Activated B cell treated with CpG ODN at 0.5 μM for 24 hours (primary cell): ENCODE results near the gene CNOT2. TPM values are rescaled to one million over a fixed set of nuclear protein-coding genes. Genes with fewer than 3 reads are reported as not detected.

Experiments used
- ATAC-seq: fragments of 200-7000 bp; cut with Tn5 transposase; one replicate; pipeline ENCODE4 v1.10.0; 2021; ENCODE audit warnings: low read depth, mild to moderate bottlenecking, moderate library complexity
- CTCF ChIA-PET: fragments of 350-600 bp; sonication (Branson Sonifier 250); formaldehyde crosslinking; loops from one replicate; lab custom pipeline; 2021; ENCODE audit warnings: antibody characterized with exemption; lab: Charles Lee
- POLR2A ChIA-PET: fragments of 350-600 bp; sonication (Branson Sonifier 250); formaldehyde crosslinking; loops from one replicate; lab custom pipeline; 2021; ENCODE audit warnings: antibody characterized with exemption; lab: Charles Lee
- DNase-seq: peaks from one replicate; pipeline ENCODE4 v3.0.0; 2022
- H3K27ac Mint-ChIP-seq: one replicate; pipeline ENCODE4 v1.8.0; 2020; ENCODE audit warnings: mixed read lengths
- H3K27me3 Mint-ChIP-seq: one replicate; pipeline ENCODE4 v1.8.0; 2021; ENCODE audit warnings: mixed read lengths
- H3K36me3 Mint-ChIP-seq: one replicate; pipeline ENCODE4 v1.8.0; 2021; ENCODE audit warnings: low read depth, mixed read lengths
- H3K4me1 Mint-ChIP-seq: one replicate; pipeline ENCODE4 v1.8.0; 2021; ENCODE audit warnings: mixed read lengths
- H3K4me3 Mint-ChIP-seq: one replicate; pipeline ENCODE4 v1.8.0; 2020; ENCODE audit warnings: mild to moderate bottlenecking, mixed read lengths
- H3K9me3 Mint-ChIP-seq: one replicate; pipeline ENCODE4 v1.8.0; 2020; ENCODE audit warnings: mixed read lengths
- CTCF ChIP-seq: fragments of 200-600 bp; IDR thresholded peaks from one replicate; pipeline ENCODE4 v1.8.0; 2022; ENCODE audit warnings: antibody characterized with exemption, mild to moderate bottlenecking
- intact Hi-C: fragments of 100-400 bp; cut with micrococcal nuclease; formaldehyde crosslinking; loops from one replicate; pipeline ENCODE4 v1.15.1; 2024
- total RNA-seq: library from RNA; stranded (reverse); gene quantifications from 2 replicates; pipeline ENCODE4 v1.2.3, GENCODE V29; 2022

Gene CNOT2
- total RNA-seq, 1 donor from 2014 or later, result 98.1 TPM

GRCh38 chr12:70307868-70308267 is 64.6 kb downstream of the CNOT2 start:
- no peaks in the 10 kb centered on the region for H3K9me3 Mint-ChIP-seq
- no peak overlapping the region for H3K27ac Mint-ChIP-seq
- ATAC-seq (no peak), DNase-seq (no peak)
- no peak for TF ChIP-seq CTCF
- no peaks in the 10 kb centered on the region for H3K27me3 Mint-ChIP-seq
- peaks cover 50% of the 10 kb centered on the region for H3K36me3 Mint-ChIP-seq
- ChIA-PET CTCF (no interaction called here), POLR2A (no interaction called here)
- intact Hi-C loops, result no loop called here
- no peak overlapping the region for H3K4me3 Mint-ChIP-seq
- H3K4me1 Mint-ChIP-seq, result peaks cover 19% of the 10 kb centered on the region

DNA sequence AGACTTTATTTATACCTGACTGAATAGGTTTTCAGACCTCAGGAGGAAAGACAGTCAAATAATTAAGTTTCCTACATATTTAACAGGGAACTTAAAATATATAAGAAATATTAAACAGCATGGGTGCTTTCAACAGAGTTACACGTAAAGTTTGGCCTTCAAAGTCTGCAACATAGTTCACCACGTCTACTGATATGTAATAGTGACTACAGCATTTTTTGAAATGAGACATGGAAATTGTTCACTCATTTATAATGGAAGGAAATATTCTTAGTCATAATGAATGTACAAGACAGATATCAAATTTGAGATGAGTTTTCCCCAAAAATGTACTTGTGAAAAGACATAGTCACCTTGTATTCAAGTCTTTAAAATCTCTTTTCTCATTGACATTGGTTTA is 66.1 kb downstream of the CNOT2 start:
- TF ChIP-seq CTCF, result no peak
- intact Hi-C loops, result no loop called here
- ChIA-PET POLR2A (no interaction called here), CTCF (no interaction called here)
- DNase-seq (no peak), ATAC-seq (no peak)
- no peaks in the 10 kb centered on the region for H3K9me3 Mint-ChIP-seq
- no peak overlapping the region for H3K4me3 Mint-ChIP-seq
- H3K4me1 Mint-ChIP-seq, result peaks cover 13% of the 10 kb centered on the region
- H3K36me3 Mint-ChIP-seq, result peaks cover 48% of the 10 kb centered on the region
- no peak overlapping the region for H3K27ac Mint-ChIP-seq
- H3K27me3 Mint-ChIP-seq, result no peaks in the 10 kb centered on the region

DNA sequence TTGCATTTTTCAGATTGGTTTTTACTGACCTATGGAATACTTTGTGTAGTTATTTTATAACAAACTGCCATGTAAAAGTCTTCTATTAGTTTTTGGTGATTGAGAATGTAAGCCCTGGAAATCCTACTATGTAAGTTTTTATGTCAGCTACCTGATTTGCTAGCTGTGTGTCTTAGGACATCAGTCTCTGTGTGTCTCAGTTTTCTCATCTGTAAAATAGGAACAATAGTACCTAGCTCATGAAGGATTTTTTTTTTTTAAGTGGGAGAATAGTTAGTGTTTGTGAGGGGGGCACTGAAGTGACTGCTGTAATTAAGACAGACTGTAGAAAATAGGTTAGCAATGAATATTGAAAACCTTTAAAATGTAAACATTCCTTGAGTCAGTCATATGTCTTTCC is 70.9 kb downstream of the CNOT2 start:
- intact Hi-C loops, result no loop called here
- DNase-seq, result no peak
- Mint-ChIP-seq H3K9me3 (no peaks in the 10 kb centered on the region), H3K36me3 (peaks cover 29% of the 10 kb centered on the region), H3K27ac (no peak overlapping the region), H3K27me3 (no peaks in the 10 kb centered on the region), H3K4me1 (peaks cover 27% of the 10 kb centered on the region), H3K4me3 (no peak overlapping the region)
- ATAC-seq, result no peak
- ChIA-PET CTCF (no interaction called here), POLR2A (no interaction called here)
- TF ChIP-seq CTCF, result no peak

- Mint-ChIP-seq H3K9me3 (no peaks in the 10 kb centered on the region), H3K27ac (no peak overlapping the region), H3K4me1 (peaks cover 33% of the 10 kb centered on the region), H3K27me3 (no peaks in the 10 kb centered on the region), H3K4me3 (no peak overlapping the region), H3K36me3 (peaks cover 30% of the 10 kb centered on the region)
- POLR2A ChIA-PET, result no interaction called here
- intact Hi-C loops, result loop anchor here (2.0 to 5.0 kb wide), 2 partner anchors 40 to 47 kb away; no protein-coding TSS in a partner anchor
- CTCF ChIA-PET, result no interaction called here
- DNase-seq (no peak), ATAC-seq (peak; percentile 21)
- TF ChIP-seq CTCF, result no peak
These were observed 74.5 kb downstream of the CNOT2 start for GRCh38 chr12:70317781-70318180.

- H3K4me3 Mint-ChIP-seq, result no peak overlapping the region
- DNase-seq, result no peak
- ChIA-PET POLR2A (no interaction called here), CTCF (no interaction called here)
- ATAC-seq, result no peak
- no peak overlapping the region for H3K27ac Mint-ChIP-seq
- TF ChIP-seq CTCF, result no peak
- no peaks in the 10 kb centered on the region for H3K9me3 Mint-ChIP-seq
- H3K4me1 Mint-ChIP-seq, result peaks cover 32% of the 10 kb centered on the region
- intact Hi-C loops, result loop anchor here (2.0 to 5.0 kb wide), 2 partner anchors 42 to 45 kb away; no protein-coding TSS in a partner anchor
- peaks cover 28% of the 10 kb centered on the region for H3K36me3 Mint-ChIP-seq
- no peaks in the 10 kb centered on the region for H3K27me3 Mint-ChIP-seq
These were observed 76.4 kb downstream of the CNOT2 start for GRCh38 chr12:70319605-70320004.
